ENCODE results near the gene TCEANC2.
"Not testable (repeated sequence)": the region's sequence is repeated elsewhere in the genome, so short reads cannot be mapped to it uniquely, and the experiment has no call there.

TCEANC2 gene

DNA sequence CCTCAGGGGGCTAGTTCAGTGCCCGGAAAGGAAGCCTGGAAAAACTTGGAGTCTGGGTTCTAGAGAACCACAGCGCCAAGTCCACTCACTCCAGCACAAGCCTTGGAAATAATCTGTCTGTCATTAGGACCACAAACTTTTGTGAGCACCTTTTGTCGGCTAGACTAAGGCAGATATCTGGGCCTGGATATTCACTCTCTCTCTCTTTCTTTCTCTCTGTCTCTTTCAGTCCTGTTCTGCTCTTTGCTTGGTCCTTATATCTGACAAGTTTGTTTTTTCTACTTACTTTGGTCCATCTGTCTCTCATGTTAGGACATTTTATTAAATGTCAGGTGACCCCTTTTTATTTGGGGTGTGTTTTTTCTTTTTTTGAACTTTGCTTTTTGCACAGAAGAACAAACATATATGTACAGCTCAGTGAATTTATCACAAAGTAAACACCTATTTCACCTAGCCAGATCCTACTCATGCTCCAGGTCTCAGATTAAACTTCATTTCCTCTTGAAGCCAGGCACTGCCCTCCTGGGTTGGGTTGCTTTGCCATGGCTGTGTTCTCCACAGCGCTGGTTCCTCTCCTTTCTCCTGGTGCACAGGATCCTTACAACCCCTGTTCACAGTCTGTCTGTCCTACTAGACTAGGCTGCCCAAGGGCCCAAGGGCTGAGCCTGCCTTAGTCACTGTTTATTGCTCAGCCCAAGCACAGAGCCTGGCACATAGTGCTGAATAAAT is 40.8 kb downstream of the TCEANC2 start:
- H3K36me3 Mint-ChIP-seq: peaks cover 16% of the 10 kb centered on the region
- H3K9me3 Mint-ChIP-seq: no peaks in the 10 kb centered on the region
- ATAC-seq: no peak
- no peak overlapping the region for H3K27ac Mint-ChIP-seq
- no peak overlapping the region for H3K4me3 Mint-ChIP-seq
- peaks cover 5% of the 10 kb centered on the region for H3K4me1 Mint-ChIP-seq
- DNase-seq (ENCODE audit: low spot score in 2 of 2): no peak

DNA sequence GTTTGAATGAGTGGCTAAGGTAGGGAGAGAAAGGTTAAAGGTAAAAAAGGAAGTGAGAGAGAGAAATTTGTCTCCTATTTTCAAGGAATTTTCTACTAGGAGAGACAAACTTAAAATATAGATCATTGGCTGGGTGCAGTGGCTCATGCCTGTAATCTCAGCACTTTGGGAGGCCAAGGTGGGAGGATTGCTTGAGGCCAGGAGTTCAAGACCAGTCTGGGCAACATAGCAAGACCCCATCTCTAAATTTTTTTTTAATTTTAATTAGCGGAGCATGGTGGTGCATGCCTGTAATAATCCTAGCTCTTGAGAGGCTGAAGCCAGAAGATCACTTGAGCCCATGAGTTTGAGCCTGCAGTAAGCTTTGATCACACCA is 41.3 kb downstream of the TCEANC2 start:
- not testable (repeated sequence) for H3K4me3 Mint-ChIP-seq; H3K9me3 Mint-ChIP-seq; H3K27ac Mint-ChIP-seq; ATAC-seq; H3K4me1 Mint-ChIP-seq; DNase-seq (ENCODE audit: low spot score in 2 of 2)
- H3K36me3 Mint-ChIP-seq: peaks cover 16% of the 10 kb centered on the region

DNA sequence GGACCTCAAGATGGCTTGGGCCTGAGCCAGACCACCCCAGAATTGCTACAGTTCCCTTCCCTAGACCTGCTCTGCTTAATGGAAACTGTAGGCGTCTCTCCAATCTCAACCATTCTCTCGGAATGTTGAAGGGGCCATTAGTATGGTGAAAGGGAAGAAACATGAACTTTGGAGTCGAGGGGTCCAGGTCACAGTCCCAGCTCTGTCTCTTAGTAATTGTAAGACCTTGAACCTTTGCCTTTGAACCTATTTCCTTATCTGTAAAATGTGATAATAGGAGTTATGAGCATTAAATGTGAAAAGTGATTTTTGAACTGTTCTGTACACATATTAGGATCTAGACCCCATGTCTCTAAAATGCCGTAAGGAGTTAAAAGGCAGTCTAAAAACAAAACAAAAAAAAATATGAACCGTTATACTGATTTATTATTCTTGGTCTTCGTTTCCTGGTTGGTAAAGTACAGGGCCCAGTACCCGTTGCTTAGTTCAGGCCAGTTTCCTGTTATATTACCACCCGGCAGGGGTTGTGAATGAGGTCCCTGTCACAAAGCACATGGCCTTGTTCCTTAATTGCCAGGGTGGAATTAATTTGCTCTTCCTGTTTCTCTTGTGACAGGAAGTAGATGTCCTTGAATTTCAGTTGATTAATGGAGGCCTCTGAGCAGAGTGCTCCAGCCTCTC is 42.3 kb downstream of the TCEANC2 start:
- peaks cover 5% of the 10 kb centered on the region for H3K4me1 Mint-ChIP-seq
- H3K4me3 Mint-ChIP-seq: no peak overlapping the region
- H3K36me3 Mint-ChIP-seq: peaks cover 12% of the 10 kb centered on the region
- no peaks in the 10 kb centered on the region for H3K9me3 Mint-ChIP-seq
- ATAC-seq (no peak), DNase-seq (ENCODE audit: low spot score in 2 of 2) (no peak)
- no peak overlapping the region for H3K27ac Mint-ChIP-seq

DNA sequence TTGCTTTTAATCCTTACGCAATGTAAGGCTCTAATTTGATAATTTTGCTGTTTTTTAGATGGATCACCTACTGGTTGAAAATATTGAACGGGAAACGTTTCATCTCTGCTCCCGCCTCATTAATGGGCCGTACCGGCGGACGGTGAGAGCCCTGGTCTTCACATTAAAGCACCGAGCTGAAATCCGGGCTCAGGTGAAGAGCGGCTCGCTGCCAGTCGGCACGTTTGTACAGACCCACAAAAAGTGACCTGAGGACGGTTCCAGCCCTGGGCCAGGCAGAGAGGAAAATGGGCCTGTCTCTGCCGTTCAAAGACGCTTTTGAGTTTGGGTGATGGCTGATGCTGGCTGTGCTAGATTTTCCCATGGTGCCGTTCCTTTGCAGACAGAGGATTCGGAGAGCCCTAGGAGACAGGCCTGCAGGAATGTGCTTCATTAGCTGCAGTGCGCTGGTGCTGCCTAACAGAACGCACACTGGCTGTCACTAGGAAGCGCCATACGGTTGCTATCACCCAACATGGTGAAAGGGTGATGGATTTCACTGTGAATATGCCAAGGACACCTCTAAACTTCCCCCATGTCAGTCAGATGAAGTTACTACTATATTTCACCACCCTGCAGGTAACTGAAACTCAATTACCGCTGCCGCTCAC is 42.9 kb downstream of the TCEANC2 start:
- peaks cover 12% of the 10 kb centered on the region for H3K36me3 Mint-ChIP-seq

DNA sequence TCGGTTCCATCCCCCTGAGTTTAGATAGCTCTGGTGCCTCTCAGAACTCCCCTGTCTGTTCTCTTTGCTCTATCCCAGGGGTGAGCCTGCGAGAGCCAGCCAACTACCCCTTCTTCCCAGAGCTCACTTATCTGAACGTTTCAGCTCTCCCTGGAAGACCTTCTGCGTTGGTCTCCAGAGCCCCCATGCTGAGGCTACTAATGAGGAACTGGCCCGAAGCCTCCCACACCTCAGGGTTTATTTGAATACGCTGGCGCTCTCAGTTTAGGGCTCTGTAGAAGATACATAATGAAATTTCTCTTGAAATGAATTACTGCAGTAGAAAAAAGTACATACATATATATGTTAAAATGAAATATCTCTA is 43.5 kb downstream of the TCEANC2 start:
- ATAC-seq: no peak
- Mint-ChIP-seq H3K27ac (no peak overlapping the region), H3K4me3 (no peak overlapping the region), H3K36me3 (peaks cover 9% of the 10 kb centered on the region), H3K9me3 (no peaks in the 10 kb centered on the region), H3K4me1 (peaks cover 5% of the 10 kb centered on the region)
- DNase-seq (ENCODE audit: low spot score in 2 of 2): no peak

More for the DNA sequence above, 42.9 kb downstream of the TCEANC2 start:
- DNase-seq (ENCODE audit: low spot score in 2 of 2): no peak
- H3K4me3 Mint-ChIP-seq: no peak overlapping the region
- H3K27ac Mint-ChIP-seq: no peak overlapping the region
- H3K9me3 Mint-ChIP-seq: no peaks in the 10 kb centered on the region
- peaks cover 5% of the 10 kb centered on the region for H3K4me1 Mint-ChIP-seq
- ATAC-seq: no peak

DNA sequence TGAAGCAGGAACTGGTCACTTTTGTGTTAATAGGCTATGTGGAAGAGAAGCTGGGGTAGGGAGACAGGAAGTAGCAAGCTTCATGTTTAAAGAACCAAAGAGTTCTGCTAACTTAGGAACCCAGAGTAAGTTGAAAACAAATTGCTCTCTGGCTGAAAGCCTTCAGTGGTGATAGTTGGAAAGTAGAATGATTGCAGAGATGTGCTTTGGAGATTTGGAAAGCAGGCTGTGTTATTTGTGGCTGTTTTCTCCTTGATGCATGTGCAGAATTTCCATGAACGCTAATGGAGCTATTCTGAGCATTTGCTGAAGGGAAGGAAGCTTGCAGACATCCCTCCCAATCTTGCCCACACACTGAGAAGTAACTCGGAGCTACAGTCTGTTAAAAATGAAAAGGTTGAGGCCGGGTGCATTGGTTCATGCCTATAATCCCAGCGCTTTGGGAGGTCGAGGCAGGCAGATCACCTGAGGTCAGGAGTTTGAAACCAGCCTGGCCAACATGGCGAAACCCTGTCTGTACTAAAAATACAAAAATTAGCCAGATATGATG is 45.7 kb downstream of the TCEANC2 start:
- peaks cover 5% of the 10 kb centered on the region for H3K4me1 Mint-ChIP-seq
- no peaks in the 10 kb centered on the region for H3K9me3 Mint-ChIP-seq
- no peak overlapping the region for H3K4me3 Mint-ChIP-seq
- no peak overlapping the region for H3K27ac Mint-ChIP-seq
- peaks cover 9% of the 10 kb centered on the region for H3K36me3 Mint-ChIP-seq
- DNase-seq (ENCODE audit: low spot score in 2 of 2) (no peak), ATAC-seq (no peak)

DNA sequence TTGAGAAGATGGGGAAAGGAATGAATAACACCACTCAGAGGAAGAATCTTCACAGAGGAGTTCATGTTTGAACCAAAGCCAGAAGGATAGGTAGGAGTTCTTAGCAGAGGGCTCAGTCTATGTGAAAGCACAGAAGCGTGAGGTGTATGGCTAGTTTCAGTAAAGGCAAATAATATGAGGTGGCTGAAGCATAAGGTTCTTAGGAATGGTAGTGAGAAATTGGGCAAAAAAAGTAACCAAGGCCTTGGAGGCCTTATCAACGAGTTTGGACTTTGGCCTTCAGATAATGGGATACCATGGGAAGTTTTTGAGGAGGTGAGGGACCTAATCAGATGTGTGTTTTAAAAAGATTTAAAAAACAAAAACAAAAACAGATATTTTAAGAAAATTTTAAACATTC is 47.1 kb downstream of the TCEANC2 start:
- no peak overlapping the region for H3K4me3 Mint-ChIP-seq
- ATAC-seq (no peak), DNase-seq (ENCODE audit: low spot score in 2 of 2) (no peak)
- peaks cover 9% of the 10 kb centered on the region for H3K36me3 Mint-ChIP-seq
- H3K9me3 Mint-ChIP-seq: no peaks in the 10 kb centered on the region
- H3K27ac Mint-ChIP-seq: no peak overlapping the region
- peaks cover 5% of the 10 kb centered on the region for H3K4me1 Mint-ChIP-seq

DNA sequence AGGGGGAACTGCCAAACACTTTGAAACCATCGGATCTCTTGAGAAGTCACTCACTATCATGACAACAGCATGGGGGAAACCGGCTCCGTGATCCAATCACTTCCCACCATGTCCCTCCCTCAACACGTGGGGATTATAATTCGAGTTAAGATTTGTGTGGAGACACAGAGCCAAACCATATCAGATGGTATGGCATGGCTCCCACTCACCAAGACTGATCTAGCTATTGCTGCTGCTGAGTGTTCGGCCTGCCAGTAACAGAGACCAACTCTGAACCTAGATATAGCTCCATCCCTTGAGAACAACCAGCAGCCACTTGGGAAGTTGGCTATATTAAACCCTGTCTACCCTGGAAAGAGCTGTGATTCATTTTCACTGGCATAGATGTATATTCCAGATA is 50.0 kb downstream of the TCEANC2 start:
- H3K27ac Mint-ChIP-seq: no peak overlapping the region

DNA sequence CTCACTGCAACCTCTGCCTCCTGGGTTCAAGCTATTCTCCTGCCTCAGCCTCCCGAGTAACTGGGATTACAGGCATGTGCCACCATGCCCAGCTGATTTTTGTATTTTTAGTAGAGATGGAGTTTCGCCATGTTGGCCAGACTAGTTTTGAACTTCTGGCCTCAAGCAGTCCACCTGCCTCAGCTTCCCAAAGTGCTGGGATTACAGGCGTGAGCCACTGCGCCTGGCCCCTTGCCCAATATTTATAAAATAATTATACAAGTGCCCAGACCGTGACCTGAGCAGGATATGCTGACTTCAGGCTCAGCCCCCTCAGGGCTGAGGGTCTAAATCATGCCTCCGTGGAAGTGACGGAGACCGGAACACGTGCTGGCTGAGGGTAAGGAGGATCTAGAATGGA is 51.2 kb downstream of the TCEANC2 start:
- not testable (repeated sequence) for H3K36me3 Mint-ChIP-seq, H3K27ac Mint-ChIP-seq, H3K4me1 Mint-ChIP-seq

More for the DNA sequence above, 50.0 kb downstream of the TCEANC2 start:
- H3K4me1 Mint-ChIP-seq: peaks cover 5% of the 10 kb centered on the region
- H3K9me3 Mint-ChIP-seq: no peaks in the 10 kb centered on the region
- peaks cover 5% of the 10 kb centered on the region for H3K36me3 Mint-ChIP-seq
- H3K4me3 Mint-ChIP-seq: no peak overlapping the region
- ATAC-seq: no peak
- DNase-seq (ENCODE audit: low spot score in 2 of 2): no peak

DNA sequence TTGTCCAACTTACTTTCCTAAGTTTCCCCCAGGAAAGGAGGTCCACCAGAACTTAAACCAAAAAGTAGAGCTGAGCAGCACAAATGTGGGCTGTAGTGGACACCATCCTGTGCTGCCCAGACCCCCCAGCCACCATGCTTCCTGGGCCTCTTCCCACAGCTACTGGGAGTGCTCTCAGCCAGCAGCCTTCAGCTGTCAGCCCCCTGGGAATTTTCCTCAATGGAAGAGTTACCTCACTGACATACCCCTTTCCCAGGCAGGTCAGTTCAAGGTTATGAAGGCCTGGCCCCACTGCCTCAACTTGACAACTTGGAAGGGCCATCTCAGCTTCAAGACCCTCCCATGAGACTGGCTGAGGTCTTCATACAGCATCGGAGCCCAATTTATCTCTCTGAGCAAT is 51.7 kb downstream of the TCEANC2 start:
- no peak overlapping the region for H3K4me3 Mint-ChIP-seq
- no peak for DNase-seq (ENCODE audit: low spot score in 2 of 2)
- no peak for ATAC-seq
- H3K36me3 Mint-ChIP-seq: peaks cover 5% of the 10 kb centered on the region
- no peak overlapping the region for H3K27ac Mint-ChIP-seq
- no peaks in the 10 kb centered on the region for H3K4me1 Mint-ChIP-seq
- H3K9me3 Mint-ChIP-seq: no peaks in the 10 kb centered on the region

More for the DNA sequence above, 51.2 kb downstream of the TCEANC2 start:
- H3K9me3 Mint-ChIP-seq; H3K4me3 Mint-ChIP-seq; ATAC-seq; DNase-seq (ENCODE audit: low spot score in 2 of 2): not testable (repeated sequence)

DNA sequence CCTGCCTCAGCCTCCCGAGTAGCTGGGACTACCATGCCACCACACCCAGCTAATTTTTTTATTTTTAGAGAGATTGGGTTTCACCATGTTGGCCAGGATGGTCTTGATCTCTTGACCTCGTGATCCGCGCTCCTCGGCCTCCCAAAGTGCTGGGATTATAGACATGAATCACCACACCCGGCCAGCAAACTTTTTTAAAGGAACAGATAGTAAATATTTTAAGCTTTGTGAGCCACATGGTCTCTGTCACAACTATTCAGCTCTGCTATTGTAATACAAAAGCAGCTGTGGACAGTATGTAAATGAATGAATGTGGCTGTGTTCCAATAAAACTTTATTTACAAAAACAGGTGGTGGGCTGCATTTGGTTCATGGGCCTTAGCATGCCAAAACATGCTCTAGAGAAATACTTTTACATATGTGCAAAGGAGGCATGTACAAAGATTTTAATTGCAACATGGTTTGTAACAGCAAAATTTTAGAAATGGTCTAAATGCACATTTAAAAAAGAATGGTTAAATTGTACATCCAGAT is 52.4 kb downstream of the TCEANC2 start:
- no peak overlapping the region for H3K27ac Mint-ChIP-seq
- ATAC-seq (no peak), DNase-seq (ENCODE audit: low spot score in 2 of 2) (no peak)
- H3K9me3 Mint-ChIP-seq: no peaks in the 10 kb centered on the region
- no peak overlapping the region for H3K4me3 Mint-ChIP-seq
- peaks cover 5% of the 10 kb centered on the region for H3K36me3 Mint-ChIP-seq
- H3K4me1 Mint-ChIP-seq: no peaks in the 10 kb centered on the region

DNA sequence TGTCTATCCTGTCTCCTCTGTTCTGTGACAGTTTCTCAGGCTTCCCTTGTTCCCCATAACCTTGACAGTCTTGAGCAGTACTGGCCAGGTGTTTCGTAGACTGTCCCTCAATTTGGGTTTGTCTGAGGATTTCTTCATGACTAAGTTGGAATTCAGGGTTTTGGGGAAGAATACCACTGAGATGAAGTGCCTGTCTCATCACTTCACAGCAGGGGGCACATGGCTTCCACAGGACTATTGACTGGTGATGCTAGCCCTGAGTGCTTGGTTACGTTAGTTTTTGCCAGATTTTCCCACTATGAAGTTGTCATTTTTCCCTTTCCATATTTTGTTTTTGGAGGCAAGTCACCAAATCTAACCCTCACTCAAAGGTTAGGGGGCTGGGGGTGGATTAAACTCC is 53.7 kb downstream of the TCEANC2 start:
- DNase-seq (ENCODE audit: low spot score in 2 of 2) (no peak), ATAC-seq (no peak)
- no peaks in the 10 kb centered on the region for H3K9me3 Mint-ChIP-seq
- H3K36me3 Mint-ChIP-seq: peaks cover 5% of the 10 kb centered on the region
- no peak overlapping the region for H3K4me3 Mint-ChIP-seq
- H3K4me1 Mint-ChIP-seq: no peaks in the 10 kb centered on the region
- H3K27ac Mint-ChIP-seq: no peak overlapping the region

DNA sequence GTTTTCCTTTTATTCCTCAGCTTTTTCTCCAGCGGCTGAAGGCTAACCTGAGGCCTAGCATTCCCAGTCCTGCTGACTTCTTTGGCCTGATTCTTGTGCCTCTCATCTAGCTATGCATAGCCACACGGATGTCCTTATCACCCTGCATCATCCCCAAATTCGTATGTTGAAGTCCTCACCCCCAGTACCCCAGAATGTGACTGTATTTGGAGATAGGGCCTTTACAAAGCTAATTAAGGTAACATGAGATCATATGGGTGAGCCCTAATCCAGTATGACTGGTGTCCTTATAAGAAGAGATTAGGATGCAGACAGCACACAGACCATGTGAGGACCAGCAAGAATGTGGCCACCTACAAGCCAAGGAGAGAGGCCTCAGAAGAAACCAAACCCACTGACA is 54.7 kb downstream of the TCEANC2 start:
- DNase-seq (ENCODE audit: low spot score in 2 of 2) (no peak), ATAC-seq (no peak)
- H3K36me3 Mint-ChIP-seq: peaks cover 5% of the 10 kb centered on the region
- H3K9me3 Mint-ChIP-seq: no peaks in the 10 kb centered on the region
- H3K4me3 Mint-ChIP-seq: no peak overlapping the region
- no peak overlapping the region for H3K27ac Mint-ChIP-seq
- H3K4me1 Mint-ChIP-seq: no peaks in the 10 kb centered on the region

DNA sequence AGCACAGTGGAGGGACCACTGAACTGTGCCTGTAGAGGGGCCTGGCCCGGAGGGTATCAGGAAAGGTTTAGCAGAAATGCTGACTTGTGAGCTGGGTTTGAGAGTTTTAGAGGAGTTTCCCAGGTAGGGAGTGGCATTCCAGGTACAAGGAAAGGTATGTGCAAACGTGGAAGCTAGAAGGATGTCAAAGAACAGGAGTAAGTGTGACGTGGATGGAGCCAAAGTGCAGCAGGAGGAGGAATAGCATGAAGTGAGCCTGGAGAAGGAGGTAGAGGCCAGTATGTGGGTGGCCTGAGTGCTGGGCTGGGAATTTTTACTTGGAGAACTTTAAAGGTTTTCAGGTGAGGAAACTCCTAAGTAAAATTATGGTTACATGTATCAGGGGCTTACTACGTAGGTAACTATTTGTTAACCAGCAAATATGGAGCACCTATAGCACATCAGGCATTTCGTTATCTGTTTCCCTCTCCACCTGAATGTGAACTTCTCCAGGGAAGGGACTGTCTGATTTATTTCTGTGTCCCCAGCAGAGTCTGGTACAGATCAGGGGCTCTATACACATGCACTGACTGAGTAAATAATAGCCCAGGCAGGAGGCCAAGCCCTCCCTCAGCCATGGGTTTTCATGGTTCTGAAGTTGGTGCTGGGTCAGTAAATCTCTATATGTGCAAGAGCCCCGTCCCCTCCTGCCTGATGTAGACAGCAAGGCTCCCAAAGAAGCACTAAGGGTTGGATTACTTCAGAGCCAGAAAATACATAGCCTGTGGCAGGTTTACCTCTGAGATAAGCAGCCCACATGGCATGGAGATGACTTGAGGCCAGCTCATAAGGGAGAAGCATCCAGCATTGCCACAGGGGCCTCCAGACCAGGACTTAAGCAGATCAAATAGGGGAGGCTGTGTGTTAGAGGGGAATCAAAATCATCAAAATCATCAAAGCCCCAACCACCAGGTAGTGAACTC is 56.0 kb downstream of the TCEANC2 start:
- H3K4me1 Mint-ChIP-seq: no peaks in the 10 kb centered on the region
- no peak overlapping the region for H3K4me3 Mint-ChIP-seq
- no peak for DNase-seq (ENCODE audit: low spot score in 2 of 2)
- H3K9me3 Mint-ChIP-seq: no peaks in the 10 kb centered on the region
- peak; percentile 13 for ATAC-seq
- peaks cover 5% of the 10 kb centered on the region for H3K36me3 Mint-ChIP-seq
- H3K27ac Mint-ChIP-seq: no peak overlapping the region

DNA sequence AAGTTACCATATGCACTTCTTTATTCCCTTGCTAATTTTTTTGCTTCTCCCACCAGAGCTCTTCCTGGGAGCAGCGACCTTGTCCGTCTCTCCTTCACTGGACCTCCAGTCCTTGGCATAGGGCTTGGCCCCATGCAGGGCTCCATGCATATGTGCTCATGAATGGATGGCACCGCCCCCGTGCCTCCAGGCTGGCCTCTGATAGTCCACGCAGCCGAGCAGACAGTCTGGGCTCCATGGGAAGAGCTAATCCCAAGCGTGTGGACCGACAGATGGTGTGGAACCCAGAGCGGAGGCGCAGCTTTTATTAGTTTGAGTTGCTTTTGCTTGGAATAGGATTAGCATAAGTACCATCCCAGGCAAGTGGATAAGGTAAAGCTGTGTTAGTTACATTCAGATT is 57.6 kb downstream of the TCEANC2 start:
- ATAC-seq (no peak), DNase-seq (ENCODE audit: low spot score in 2 of 2) (no peak)
- Mint-ChIP-seq H3K9me3 (no peaks in the 10 kb centered on the region), H3K27ac (no peak overlapping the region), H3K36me3 (peaks cover 5% of the 10 kb centered on the region), H3K4me1 (no peaks in the 10 kb centered on the region), H3K4me3 (no peak overlapping the region)

Data from stimulated activated effector memory CD8-positive, alpha-beta T cell treated with anti-CD3 and anti-CD28 coated beads, Interleukin-12 subunit alpha, Interleukin-12 subunit beta, amount 100 ng/mL, for 72 hours (primary cell).